K562 (cell line): Measurements from ENCODE around the gene CENPE. TPM values are rescaled to one million over a fixed set of nuclear protein-coding genes. Genes with fewer than 3 reads are reported as not detected.

Source experiments
- ATAC-seq: fragments of 200-7000 bp; cut with Tn5 transposase; 3 replicates; pipeline ENCODE4 v1.9.1; 2020; ENCODE audit warnings: moderate library complexity
- BruUV-seq: library from RNA; stranded (reverse); fragments of 400-500 nt; replicated peaks from 2 replicates; lab custom pipeline; 2021; lab: Mats Ljungman, UMichigan
- CTCF ChIA-PET: fragments of 300-600 bp; formaldehyde crosslinking; extraction: SDS; loops from one replicate; lab custom pipeline; 2021; ENCODE audit warnings: low intra/inter-chr PET ratio; lab: Yijun Ruan, JAX
- POLR2A ChIA-PET: fragments of 300-600, 350-650 bp; sonication (Branson Sonifier 250); formaldehyde crosslinking; extraction: SDS; loops from one replicate; lab custom pipeline; 2021; ENCODE audit warnings: antibody characterized with exemption, inconsistent platforms; lab: Yijun Ruan, JAX
- DNase-seq, 4 experiments: peaks; one replicate each; pipeline versions ENCODE4 v3.0.0 to v3.0.0-alpha.2; 2011 to 2018; ENCODE audit warnings: low spot score in 3 of 4, mixed read lengths in 3 of 4; ENCODE audit errors: extremely low read depth in 1 of 4
- FAIRE-seq: peaks from 2 replicates; lab custom pipeline; 2011; peaks lifted over from hg19 to GRCh38; lab: Jason Lieb, UNC
- H2AFZ ChIP-seq: 2 replicates; pipeline ENCODE4 v1.6.0; 2011; ENCODE audit warnings: low read depth, low read length, control low read depth, inconsistent platforms
- H3K27ac ChIP-seq: fragments of 200-600 bp; 3 replicates; pipeline ENCODE4 v1.8.0; 2011; ENCODE audit warnings: low read depth, mild to moderate bottlenecking, control low read depth, inconsistent platforms, low read length, moderate library complexity, mixed read lengths; ENCODE audit errors: extremely low read depth
- H3K27me3 ChIP-seq, 2 experiments: fragments of 300-600 bp in 1 of 2; 2 replicates in 1 of 2; 3 replicates in 1 of 2; pipeline versions ENCODE4 v1.6.0 to v1.8.0; 2011; ENCODE audit warnings: inconsistent platforms in 2 of 2, low read length in 2 of 2, mild to moderate bottlenecking in 1 of 2, mixed read lengths in 1 of 2, moderate library complexity in 1 of 2; ENCODE audit not compliant: control insufficient read depth in 2 of 2, insufficient read depth in 2 of 2
- H3K36me3 ChIP-seq: fragments of 300-600 bp; 3 replicates; pipeline ENCODE4 v1.8.0; 2011; ENCODE audit warnings: mild to moderate bottlenecking, low read length, inconsistent platforms; ENCODE audit not compliant: control insufficient read depth, insufficient read depth
- H3K4me1 ChIP-seq, 2 experiments: fragments of 200-600 bp in 1 of 2; replicated peaks in 1 of 2; 2 replicates in 1 of 2; 3 replicates in 1 of 2; pipeline versions ENCODE4 v1.5.1 to v1.8.0; 2011; ENCODE audit warnings: inconsistent platforms in 2 of 2, low read length in 2 of 2, mild to moderate bottlenecking in 1 of 2, mixed read lengths in 1 of 2, moderate library complexity in 1 of 2; ENCODE audit not compliant: control insufficient read depth in 2 of 2, insufficient read depth in 2 of 2
- H3K4me2 ChIP-seq: 2 replicates; pipeline ENCODE4 v1.6.1; 2011; ENCODE audit warnings: low read length, control low read depth, inconsistent platforms, mixed read lengths; ENCODE audit not compliant: insufficient read depth
- H3K4me3 ChIP-seq: fragments of 200-600 bp; sonication (generic), shearing (Covaris generic); 2 replicates; pipeline ENCODE4 v1.5.1; 2016; ENCODE audit warnings: control low read depth, inconsistent platforms
- H3K79me2 ChIP-seq: fragments of 200-600 bp; 3 replicates; pipeline ENCODE4 v1.8.0; 2011; ENCODE audit warnings: low read length, inconsistent platforms; ENCODE audit not compliant: control insufficient read depth, insufficient read depth
- H3K9ac ChIP-seq, 2 experiments: 2 replicates each; pipeline versions ENCODE4 v1.6.0 to v1.6.1; 2011; ENCODE audit warnings: low read depth in 2 of 2, low read length in 2 of 2, control low read depth in 1 of 2, inconsistent platforms in 1 of 2, mild to moderate bottlenecking in 1 of 2, mixed read lengths in 1 of 2; ENCODE audit not compliant: insufficient read depth in 1 of 2
- H3K9me1 ChIP-seq: one replicate; pipeline ENCODE4 v1.6.0; 2011; ENCODE audit warnings: inconsistent platforms, mild to moderate bottlenecking, low read length, moderate library complexity; ENCODE audit not compliant: control insufficient read depth, insufficient read depth
- H3K9me3 ChIP-seq: replicated peaks from 2 replicates; pipeline ENCODE4 v1.5.1; 2011; ENCODE audit warnings: low read depth, low read length, inconsistent platforms; ENCODE audit not compliant: control insufficient read depth, insufficient read depth
- H4K20me1 ChIP-seq: replicated peaks from 2 replicates; pipeline ENCODE4 v1.6.1; 2011; ENCODE audit warnings: low read length, inconsistent platforms, mixed read lengths; ENCODE audit not compliant: control insufficient read depth, insufficient read depth
- E2F6 ChIP-seq, 2 experiments: IDR thresholded peaks; 2 replicates each; pipeline ENCODE4 v1.6.1; 2011; ENCODE audit warnings: borderline replicate concordance in 1 of 2, control low read depth in 1 of 2, low read depth in 1 of 2, low read length in 1 of 2, mild to moderate bottlenecking in 1 of 2, mixed read lengths in 1 of 2, moderate library complexity in 1 of 2; ENCODE audit not compliant: insufficient read depth in 1 of 2, insufficient read length in 1 of 2, poor library complexity in 1 of 2, severe bottlenecking in 1 of 2; ENCODE audit errors: extremely low read depth in 1 of 2
- ESRRB ChIP-seq: fragments of 250-450 bp; sonication (Bioruptor Pico); IDR thresholded peaks from 2 replicates; pipeline ENCODE4 v1.5.0; 2020; ENCODE audit warnings: mild to moderate bottlenecking, moderate library complexity, borderline replicate concordance
- ETV5 ChIP-seq: sonication (generic); formaldehyde crosslinking; IDR thresholded peaks from 2 replicates; pipeline ENCODE4 v1.4.0; 2020; ENCODE audit warnings: low read depth, mild to moderate bottlenecking, missing genetic modification reagents
- FIP1L1 ChIP-seq: fragments of 200-400 bp; formaldehyde crosslinking; IDR thresholded peaks from 2 replicates; pipeline ENCODE4 v1.6.1; 2018; ENCODE audit warnings: mild to moderate bottlenecking, low read depth, low read length; ENCODE audit not compliant: poor library complexity, severe bottlenecking
- GABPA ChIP-seq: fragments of 200-800 bp; sonication (Bioruptor generic); conservative IDR thresholded peaks from 2 replicates; pipeline ENCODE4 v1.6.1; 2016; ENCODE audit warnings: low read depth, missing genetic modification characterization, missing compliant biosample characterization
- HNRNPUL1 ChIP-seq: fragments of 200-400 bp; formaldehyde crosslinking; IDR thresholded peaks from 2 replicates; pipeline ENCODE4 v1.6.1; 2017; ENCODE audit warnings: low read length
- KDM1A ChIP-seq, 2 experiments: fragments of 450-650 bp; IDR thresholded peaks; 2 replicates each; pipeline ENCODE4 v1.6.1; 2016; ENCODE audit warnings: mild to moderate bottlenecking in 2 of 2
- KDM2B ChIP-seq: fragments of 250-450 bp; sonication (Bioruptor Pico); IDR thresholded peaks from 2 replicates; pipeline ENCODE4 v1.8.0; 2021; ENCODE audit warnings: mild to moderate bottlenecking, moderate library complexity
- KHSRP ChIP-seq: fragments of 450-650 bp; IDR thresholded peaks from 2 replicates; pipeline ENCODE4 v1.6.1; 2017
- MCM5 ChIP-seq: fragments of 450-650 bp; IDR thresholded peaks from 2 replicates; pipeline ENCODE4 v1.6.1; 2016; ENCODE audit warnings: low read depth
- MXI1 ChIP-seq: IDR thresholded peaks from 2 replicates; pipeline ENCODE4 v1.6.1; 2011; ENCODE audit warnings: low read depth, mild to moderate bottlenecking, improper control_type of control experiment, low read length
- NFE2 ChIP-seq: IDR thresholded peaks from 2 replicates; pipeline ENCODE4 v1.6.1; 2014; ENCODE audit warnings: antibody characterized with exemption, low read depth
- OTX1 ChIP-seq: fragments of 450-650 bp; formaldehyde crosslinking; IDR thresholded peaks from 2 replicates; pipeline ENCODE4 v1.4.0; 2022; ENCODE audit warnings: mild to moderate bottlenecking
- PATZ1 ChIP-seq: fragments of 250-450 bp; sonication (Bioruptor Pico); IDR thresholded peaks from 2 replicates; pipeline ENCODE4 v1.5.0; 2020; ENCODE audit warnings: mild to moderate bottlenecking, borderline replicate concordance
- TAF9B ChIP-seq: fragments of 450-650 bp; IDR thresholded peaks from 2 replicates; pipeline ENCODE4 v1.6.1; 2018; ENCODE audit warnings: mild to moderate bottlenecking; ENCODE audit not compliant: partially characterized antibody
- ZNF507 ChIP-seq: conservative IDR thresholded peaks from 2 replicates; pipeline ENCODE4 v1.6.1; 2017; ENCODE audit warnings: missing genetic modification characterization, missing compliant biosample characterization
- WGBS: fragments of 100-300 bp; shearing (Covaris generic); methylation state at CpG from one replicate; pipeline ENCODE4 v1.1.6; 2016; ENCODE audit warnings: low coverage, mixed read lengths; ENCODE audit not compliant: insufficient coverage; ENCODE audit errors: missing lambda C conversion rate; 5-methylcytosine and 5-hydroxymethylcytosine counted together
- in situ Hi-C: fragments of 300-500 bp; cut with MboI; formaldehyde crosslinking; loops from 4 replicates; pipeline ENCODE4 v1.15.0; 2018; ENCODE audit warnings: inconsistent platforms, mixed read lengths
- intact Hi-C: fragments of 100-400 bp; cut with micrococcal nuclease; formaldehyde crosslinking; loops from 2 replicates; pipeline ENCODE4 v1.14.2; 2022
- polyA plus RNA-seq, 8 experiments: library from polyadenylated mRNA; depleted of rRNA in 4 of 8; stranded (reverse) in 5 of 8; unstranded in 3 of 8; fragments of >200 nt; fragmentation: Nextera tagmentation in 2 of 8; fragmentation: Illumina TruSeq in 1 of 8; extraction: Ambion mirVana in 2 of 8; extraction: Trizol in 1 of 8; gene quantifications; 2 replicates each; pipeline versions ENCODE4 v1.2.1 to v1.2.3, GENCODE V29; 2011 to 2014; ENCODE audit warnings: inconsistent platforms in 1 of 8, missing spikeins in 1 of 8
- total RNA-seq, 7 experiments: library from RNA; depleted of rRNA in 6 of 7; stranded (reverse); fragments of >200 nt in 6 of 7; fragmentation: Illumina TruSeq in 2 of 7; extraction: Trizol in 2 of 7; gene quantifications; 2 replicates each; pipeline versions ENCODE4 v1.2.1 to v1.2.3, GENCODE V29; 2011 to 2021; ENCODE audit warnings: low replicate concordance in 1 of 7

The CENPE gene
- total and polyA plus RNA-seq, 9 of the 15 experiments (the other 6 are each of a cell fraction or from before 2014, with no cell fraction given) = 9.9 to 53.2 (median 27.4) TPM

GRCh38 chr4:103156106-103156505 lies 42.0 kb downstream of the CENPE start:
- Histone ChIP-seq H4K20me1 (no peaks in the 10 kb centered on the region), H3K27ac (no peak overlapping the region), H3K9me1 (no peaks in the 10 kb centered on the region), H3K36me3 (peaks cover 72% of the 10 kb centered on the region), H2AFZ (no peak overlapping the region), H3K4me3 (no peak overlapping the region), H3K9ac (no peak overlapping the region), H3K4me2 (no peak overlapping the region), H3K79me2 (no peaks in the 10 kb centered on the region), H3K27me3 (no peaks in the 10 kb centered on the region), H3K9me3 (no peaks in the 10 kb centered on the region), H3K4me1 (no peaks in the 10 kb centered on the region)
- 83% methylated on average over 3 of the region's 3 CpGs for WGBS
- no TSS peak for BruUV-seq
- no peak for FAIRE-seq
- no peak for TF ChIP-seq OTX1 (CRISPR knock-in tag)
- no peak for TF ChIP-seq GABPA (tag)
- TF ChIP-seq FIP1L1 = no peak
- TF ChIP-seq MXI1 = no peak
- TF ChIP-seq ZNF507 (tag) = peak; percentile 58
- no peak for TF ChIP-seq KDM1A (IDR thresholded peaks at IDR 0.05)
- TF ChIP-seq ESRRB (CRISPR knock-in tag) = no peak
- DNase-seq = no peak
- CTCF ChIA-PET = no interaction called here
- POLR2A ChIA-PET = no interaction called here
- ATAC-seq = no peak
- in situ Hi-C loops = no loop called here
- intact Hi-C loops = no loop called here

GRCh38 chr4:103152381-103152780 lies 45.8 kb downstream of the CENPE start:
- Histone ChIP-seq H4K20me1 (no peaks in the 10 kb centered on the region), H3K9ac (no peak overlapping the region), H2AFZ (no peak overlapping the region), H3K27ac (no peak overlapping the region), H3K9me3 (no peaks in the 10 kb centered on the region), H3K27me3 (no peaks in the 10 kb centered on the region), H3K4me2 (no peak overlapping the region), H3K4me3 (no peak overlapping the region), H3K79me2 (no peaks in the 10 kb centered on the region), H3K4me1 (no peaks in the 10 kb centered on the region), H3K36me3 (peaks cover 73% of the 10 kb centered on the region), H3K9me1 (no peaks in the 10 kb centered on the region)
- FAIRE-seq = no peak
- BruUV-seq = no TSS peak
- ChIA-PET POLR2A (no interaction called here), CTCF (no interaction called here)
- ATAC-seq = no peak
- WGBS = 94% methylated on average over 3 of the region's 3 CpGs
- DNase-seq = no peak
- in situ Hi-C loops (no loop called here), intact Hi-C loops (no loop called here)
- no peak for TF ChIP-seq PATZ1 (CRISPR knock-in tag)
- TF ChIP-seq TAF9B = no peak
- no peak for TF ChIP-seq ETV5 (CRISPR knock-in tag)
- TF ChIP-seq MCM5 = no peak
- no peak for TF ChIP-seq KHSRP
- no peak for TF ChIP-seq KDM2B
- no peak for TF ChIP-seq HNRNPUL1
- TF ChIP-seq E2F6 (IDR thresholded peaks at IDR 0.05; ENCODE audit: borderline replicate concordance in 1 of 2, extremely low read depth in 1 of 2, insufficient read depth in 1 of 2, insufficient read length in 1 of 2, low read depth in 1 of 2, low read length in 1 of 2, poor library complexity in 1 of 2, severe bottlenecking in 1 of 2) = no peak
- TF ChIP-seq NFE2 = no peak
